K562 (cell line): ENCODE measurements around the gene MECP2. TPM values are rescaled to one million over a fixed set of nuclear protein-coding genes. Genes with fewer than 3 reads are reported as not detected.

Experiments
- ATAC-seq: fragments of 200-7000 bp; cut with Tn5 transposase; 3 replicates; pipeline ENCODE4 v1.9.1; 2020; ENCODE audit warnings: moderate library complexity
- BruUV-seq: library from RNA; stranded (reverse); fragments of 400-500 nt; replicated peaks from 2 replicates; lab custom pipeline; 2021; lab: Mats Ljungman, UMichigan
- CTCF ChIA-PET: fragments of 300-600 bp; formaldehyde crosslinking; extraction: SDS; loops from one replicate; lab custom pipeline; 2021; ENCODE audit warnings: low intra/inter-chr PET ratio; lab: Yijun Ruan, JAX
- POLR2A ChIA-PET: fragments of 300-600, 350-650 bp; sonication (Branson Sonifier 250); formaldehyde crosslinking; extraction: SDS; loops from one replicate; lab custom pipeline; 2021; ENCODE audit warnings: antibody characterized with exemption, inconsistent platforms; lab: Yijun Ruan, JAX
- DNase-seq, 4 experiments: peaks; one replicate each; pipeline versions ENCODE4 v3.0.0 to v3.0.0-alpha.2; 2011 to 2018; ENCODE audit warnings: low spot score in 3 of 4, mixed read lengths in 3 of 4; ENCODE audit errors: extremely low read depth in 1 of 4
- FAIRE-seq: peaks from 2 replicates; lab custom pipeline; 2011; peaks lifted over from hg19 to GRCh38; lab: Jason Lieb, UNC
- H2AFZ ChIP-seq: 2 replicates; pipeline ENCODE4 v1.6.0; 2011; ENCODE audit warnings: low read depth, low read length, control low read depth, inconsistent platforms
- H3K27ac ChIP-seq: fragments of 200-600 bp; 3 replicates; pipeline ENCODE4 v1.8.0; 2011; ENCODE audit warnings: low read depth, mild to moderate bottlenecking, control low read depth, inconsistent platforms, low read length, moderate library complexity, mixed read lengths; ENCODE audit errors: extremely low read depth
- H3K27me3 ChIP-seq, 2 experiments: fragments of 300-600 bp in 1 of 2; 2 replicates in 1 of 2; 3 replicates in 1 of 2; pipeline versions ENCODE4 v1.6.0 to v1.8.0; 2011; ENCODE audit warnings: inconsistent platforms in 2 of 2, low read length in 2 of 2, mild to moderate bottlenecking in 1 of 2, mixed read lengths in 1 of 2, moderate library complexity in 1 of 2; ENCODE audit not compliant: control insufficient read depth in 2 of 2, insufficient read depth in 2 of 2
- H3K36me3 ChIP-seq: fragments of 300-600 bp; 3 replicates; pipeline ENCODE4 v1.8.0; 2011; ENCODE audit warnings: mild to moderate bottlenecking, low read length, inconsistent platforms; ENCODE audit not compliant: control insufficient read depth, insufficient read depth
- H3K4me1 ChIP-seq, 2 experiments: fragments of 200-600 bp in 1 of 2; replicated peaks in 1 of 2; 2 replicates in 1 of 2; 3 replicates in 1 of 2; pipeline versions ENCODE4 v1.5.1 to v1.8.0; 2011; ENCODE audit warnings: inconsistent platforms in 2 of 2, low read length in 2 of 2, mild to moderate bottlenecking in 1 of 2, mixed read lengths in 1 of 2, moderate library complexity in 1 of 2; ENCODE audit not compliant: control insufficient read depth in 2 of 2, insufficient read depth in 2 of 2
- H3K4me2 ChIP-seq: 2 replicates; pipeline ENCODE4 v1.6.1; 2011; ENCODE audit warnings: low read length, control low read depth, inconsistent platforms, mixed read lengths; ENCODE audit not compliant: insufficient read depth
- H3K4me3 ChIP-seq: fragments of 200-600 bp; sonication (generic), shearing (Covaris generic); 2 replicates; pipeline ENCODE4 v1.5.1; 2016; ENCODE audit warnings: control low read depth, inconsistent platforms
- H3K79me2 ChIP-seq: fragments of 200-600 bp; 3 replicates; pipeline ENCODE4 v1.8.0; 2011; ENCODE audit warnings: low read length, inconsistent platforms; ENCODE audit not compliant: control insufficient read depth, insufficient read depth
- H3K9ac ChIP-seq, 2 experiments: 2 replicates each; pipeline versions ENCODE4 v1.6.0 to v1.6.1; 2011; ENCODE audit warnings: low read depth in 2 of 2, low read length in 2 of 2, control low read depth in 1 of 2, inconsistent platforms in 1 of 2, mild to moderate bottlenecking in 1 of 2, mixed read lengths in 1 of 2; ENCODE audit not compliant: insufficient read depth in 1 of 2
- H3K9me1 ChIP-seq: one replicate; pipeline ENCODE4 v1.6.0; 2011; ENCODE audit warnings: inconsistent platforms, mild to moderate bottlenecking, low read length, moderate library complexity; ENCODE audit not compliant: control insufficient read depth, insufficient read depth
- H3K9me3 ChIP-seq: replicated peaks from 2 replicates; pipeline ENCODE4 v1.5.1; 2011; ENCODE audit warnings: low read depth, low read length, inconsistent platforms; ENCODE audit not compliant: control insufficient read depth, insufficient read depth
- H4K20me1 ChIP-seq: replicated peaks from 2 replicates; pipeline ENCODE4 v1.6.1; 2011; ENCODE audit warnings: low read length, inconsistent platforms, mixed read lengths; ENCODE audit not compliant: control insufficient read depth, insufficient read depth
- CHAMP1 ChIP-seq: fragments of 450-650 bp; IDR thresholded peaks from 2 replicates; pipeline ENCODE4 v1.6.1; 2016; ENCODE audit warnings: mild to moderate bottlenecking
- CHD2 ChIP-seq: IDR thresholded peaks from 2 replicates; pipeline ENCODE4 v1.6.1; 2011; ENCODE audit warnings: low read depth, low read length
- E2F1 ChIP-seq: sonication (generic); formaldehyde crosslinking; IDR thresholded peaks from 2 replicates; pipeline ENCODE4 v1.8.1; 2023; ENCODE audit warnings: mild to moderate bottlenecking, missing genetic modification reagents, moderate library complexity
- HNRNPL ChIP-seq: fragments of 200-400 bp; formaldehyde crosslinking; IDR thresholded peaks from 2 replicates; pipeline ENCODE4 v1.6.1; 2017; ENCODE audit warnings: low read depth, mild to moderate bottlenecking, low read length
- KAT2B ChIP-seq: IDR thresholded peaks from one replicate; pipeline ENCODE4 v1.6.1; 2012; ENCODE audit warnings: low read depth, mild to moderate bottlenecking, control low read depth, inconsistent platforms, low read length, moderate library complexity
- NCOA1 ChIP-seq: fragments of 450-650 bp; IDR thresholded peaks from 2 replicates; pipeline ENCODE4 v1.6.1; 2016; ENCODE audit warnings: low read depth
- PURB ChIP-seq: sonication (generic); formaldehyde crosslinking; IDR thresholded peaks from 2 replicates; pipeline ENCODE4 v1.9.0; 2021; ENCODE audit warnings: low read depth, mild to moderate bottlenecking, missing genetic modification reagents
- RUNX1 ChIP-seq: sonication (generic); IDR thresholded peaks from 2 replicates; pipeline ENCODE4 v1.6.1; 2016; ENCODE audit warnings: antibody characterized with exemption, low read depth
- SAP30 ChIP-seq: fragments of 200-600 bp; sonication (generic); IDR thresholded peaks from 2 replicates; pipeline ENCODE4 v1.6.1; 2012; ENCODE audit warnings: borderline replicate concordance, low read depth, mild to moderate bottlenecking, moderate library complexity, low read length, control low read depth, inconsistent platforms; ENCODE audit not compliant: insufficient read depth, poor library complexity, severe bottlenecking
- TCF15 ChIP-seq: fragments of 250-450 bp; sonication (Bioruptor Pico); IDR thresholded peaks from 2 replicates; pipeline ENCODE4 v1.8.0; 2022; ENCODE audit warnings: moderate library complexity, mild to moderate bottlenecking, inconsistent platforms
- USF1 ChIP-seq: sonication (generic); formaldehyde crosslinking; IDR thresholded peaks from 2 replicates; pipeline ENCODE4 v1.9.0; 2022; ENCODE audit warnings: mild to moderate bottlenecking, missing genetic modification reagents
- WHSC1 ChIP-seq: IDR thresholded peaks from one replicate; pipeline ENCODE4 v1.6.1; 2012; ENCODE audit warnings: low read length, control low read depth, inconsistent platforms
- ZNF512 ChIP-seq: IDR thresholded peaks from 2 replicates; pipeline ENCODE4 v1.6.1; 2016; ENCODE audit warnings: missing genetic modification characterization, missing compliant biosample characterization
- ZNF668 ChIP-seq: fragments of 250-450 bp; sonication (Bioruptor Pico); IDR thresholded peaks from 2 replicates; pipeline ENCODE4 v1.8.0; 2022; ENCODE audit warnings: mild to moderate bottlenecking, inconsistent platforms
- ZNF696 ChIP-seq: fragments of 250-450 bp; sonication (Bioruptor Pico); conservative IDR thresholded peaks from 2 replicates; pipeline ENCODE4 v1.4.0; 2020; ENCODE audit warnings: mild to moderate bottlenecking, moderate library complexity
- WGBS: fragments of 100-300 bp; shearing (Covaris generic); methylation state at CpG from one replicate; pipeline ENCODE4 v1.1.6; 2016; ENCODE audit warnings: low coverage, mixed read lengths; ENCODE audit not compliant: insufficient coverage; ENCODE audit errors: missing lambda C conversion rate; 5-methylcytosine and 5-hydroxymethylcytosine counted together
- in situ Hi-C: fragments of 300-500 bp; cut with MboI; formaldehyde crosslinking; loops from 4 replicates; pipeline ENCODE4 v1.15.0; 2018; ENCODE audit warnings: inconsistent platforms, mixed read lengths
- intact Hi-C: fragments of 100-400 bp; cut with micrococcal nuclease; formaldehyde crosslinking; loops from 2 replicates; pipeline ENCODE4 v1.14.2; 2022
- polyA plus RNA-seq, 8 experiments: library from polyadenylated mRNA; depleted of rRNA in 4 of 8; stranded (reverse) in 5 of 8; unstranded in 3 of 8; fragments of >200 nt; fragmentation: Nextera tagmentation in 2 of 8; fragmentation: Illumina TruSeq in 1 of 8; extraction: Ambion mirVana in 2 of 8; extraction: Trizol in 1 of 8; gene quantifications; 2 replicates each; pipeline versions ENCODE4 v1.2.1 to v1.2.3, GENCODE V29; 2011 to 2014; ENCODE audit warnings: inconsistent platforms in 1 of 8, missing spikeins in 1 of 8
- total RNA-seq, 7 experiments: library from RNA; depleted of rRNA in 6 of 7; stranded (reverse); fragments of >200 nt in 6 of 7; fragmentation: Illumina TruSeq in 2 of 7; extraction: Trizol in 2 of 7; gene quantifications; 2 replicates each; pipeline versions ENCODE4 v1.2.1 to v1.2.3, GENCODE V29; 2011 to 2021; ENCODE audit warnings: low replicate concordance in 1 of 7

MECP2 gene
- total and polyA plus RNA-seq, 9 of the 15 experiments (the other 6 are each of a cell fraction or from before 2014, with no cell fraction given): 2.1 to 50.9 (median 30.5) TPM

GRCh38 chrX:154015581-154016264 lies 81.8 kb downstream of the MECP2 start:
- FAIRE-seq (no peak), ATAC-seq (no peak), DNase-seq (no peak)
- no peak overlapping the region for H3K4me3 ChIP-seq
- peaks cover 9 to 86% of the 10 kb centered on the region in 2 experiments for H3K4me1 ChIP-seq
- no peaks in the 10 kb centered on the region for H3K27me3 ChIP-seq
- H2AFZ ChIP-seq: no peak overlapping the region
- CTCF ChIA-PET: interaction anchor here (0.6 kb wide), 1 partner anchor 437 kb away, joined by 3 read pairs; no protein-coding TSS in a partner anchor
- BruUV-seq: no TSS peak
- H3K4me2 ChIP-seq: no peak overlapping the region
- peaks cover 53% of the 10 kb centered on the region for H3K79me2 ChIP-seq
- 82% methylated on average over 12 of the region's 16 CpGs for WGBS
- in situ Hi-C loops: no loop called here
- POLR2A ChIA-PET: interaction anchor here (0.9 to 3.3 kb wide), 3 partner anchors 12 to 42 kb away, joined by 4 to 23 read pairs (median 12); no protein-coding TSS in a partner anchor
- H3K9me1 ChIP-seq: no peaks in the 10 kb centered on the region
- H3K36me3 ChIP-seq: peaks cover 80% of the 10 kb centered on the region
- peak overlapping the region in 1 of 2 experiments; percentile 55; a peak in 2 of 4 replicates for H3K9ac ChIP-seq
- intact Hi-C loops: no loop called here
- H4K20me1 ChIP-seq: no peaks in the 10 kb centered on the region; the same call in 1 of the 2 replicates
- H3K9me3 ChIP-seq: no peaks in the 10 kb centered on the region
- H3K27ac ChIP-seq: no peak overlapping the region
- no peak for TF ChIP-seq NCOA1
- no peak for TF ChIP-seq HNRNPL
- TF ChIP-seq CHAMP1: no peak
- TF ChIP-seq USF1: no peak
- no peak for TF ChIP-seq RUNX1
- no peak for TF ChIP-seq WHSC1
- TF ChIP-seq ZNF668 (CRISPR knock-in tag): no peak
- no peak for TF ChIP-seq PURB (CRISPR knock-in tag)
- no peak for TF ChIP-seq E2F1 (CRISPR knock-in tag)
- no peak for TF ChIP-seq KAT2B
- no peak for TF ChIP-seq SAP30
- no peak for TF ChIP-seq CHD2
- no peak for TF ChIP-seq ZNF512
- no peak for TF ChIP-seq ZNF696 (CRISPR knock-in tag)
- TF ChIP-seq TCF15 (CRISPR knock-in tag): no peak
